LHCN-M2 (cell line): ENCODE results near the gene CARD14. TPM values are rescaled to one million over a fixed set of nuclear protein-coding genes. Genes with fewer than 3 reads are reported as not detected.
"Not testable (repeated sequence)": the region's sequence is repeated elsewhere in the genome, so short reads cannot be mapped to it uniquely, and the experiment has no call there.

Experiments
- DNase-seq: peaks from one replicate; pipeline ENCODE4 v3.0.0-alpha.2; 2012; ENCODE audit warnings: low read depth
- total RNA-seq: library from RNA; depleted of rRNA; stranded (reverse); fragments of >200 nt; gene quantifications from 2 replicates; pipeline ENCODE4 v1.2.3, GENCODE V29; 2014

The CARD14 gene
- total RNA-seq, 1 experiment from 2014 or later: not detected

GRCh38 chr17:80183581-80184422 is 14.0 kb downstream of the CARD14 start:
- no peak for DNase-seq

- no peak for DNase-seq
Observed at GRCh38 chr17:80184423-80184714, 14.5 kb downstream of the CARD14 start.

GRCh38 chr17:80185968-80186367 is 16.1 kb downstream of the CARD14 start:
- DNase-seq: no peak

- DNase-seq: peak; percentile 48
Observed at GRCh38 chr17:80187090-80187489, 17.3 kb downstream of the CARD14 start.

GRCh38 chr17:80187515-80187941 is 17.7 kb downstream of the CARD14 start:
- DNase-seq: peak; percentile 12

- no peak for DNase-seq
Observed at GRCh38 chr17:80189611-80190010, 19.8 kb downstream of the CARD14 start.

GRCh38 chr17:80190716-80191115 is 20.9 kb downstream of the CARD14 start:
- no peak for DNase-seq

- DNase-seq: no peak
Observed at GRCh38 chr17:80191192-80191591, 21.4 kb downstream of the CARD14 start.

GRCh38 chr17:80191865-80192661 is 22.2 kb downstream of the CARD14 start:
- DNase-seq: no peak

- DNase-seq: no peak
Observed at GRCh38 chr17:80195141-80195540, 25.3 kb downstream of the CARD14 start.

GRCh38 chr17:80195671-80196529 is 26.1 kb downstream of the CARD14 start:
- DNase-seq: no peak

- DNase-seq: no peak
Observed at GRCh38 chr17:80196652-80197051, 26.8 kb downstream of the CARD14 start.

- DNase-seq: no peak
Observed at GRCh38 chr17:80198144-80198661, 28.4 kb downstream of the CARD14 start.

- DNase-seq: not testable (repeated sequence)
Observed at GRCh38 chr17:80199295-80199694, 29.5 kb downstream of the CARD14 start.

- DNase-seq: no peak
Observed at GRCh38 chr17:80201446-80201845, 31.6 kb downstream of the CARD14 start.

GRCh38 chr17:80202197-80202596 is 32.4 kb downstream of the CARD14 start:
- DNase-seq: no peak

GRCh38 chr17:80203471-80203963 is 33.7 kb downstream of the CARD14 start:
- no peak for DNase-seq

GRCh38 chr17:80204626-80205468 is 35.0 kb downstream of the CARD14 start:
- DNase-seq: no peak

- no peak for DNase-seq
Observed at GRCh38 chr17:80205811-80206210, 36.0 kb downstream of the CARD14 start.

GRCh38 chr17:80208050-80208449 is 38.2 kb downstream of the CARD14 start:
- DNase-seq: no peak

GRCh38 chr17:80209765-80210164 is 39.9 kb downstream of the CARD14 start:
- no peak for DNase-seq
